SK-N-MC (cell line): ENCODE results near the gene SHLD1.

Source experiments
- EZH2 ChIP-seq: fragments of 200-600 bp; sonication (generic); IDR thresholded peaks from one replicate; pipeline ENCODE4 v1.6.1; 2017; ENCODE audit warnings: antibody characterized with exemption
- POLR2AphosphoS5 ChIP-seq: IDR thresholded peaks from 2 replicates; pipeline ENCODE4 v1.6.1; 2012; ENCODE audit warnings: mild to moderate bottlenecking, low read depth, low read length, borderline replicate concordance

GRCh38 chr20:5900908-5901307 lies 150.7 kb downstream of the SHLD1 start:
- TF ChIP-seq EZH2 = no peak
- TF ChIP-seq POLR2AphosphoS5 = no peak
